ENCODE data around the gene AVEN. TPM values are rescaled to one million over a fixed set of nuclear protein-coding genes. Genes with fewer than 3 reads are reported as not detected.

Gene AVEN
- total RNA-seq, 1 donor from 2014 or later: 27.3 TPM

DNA sequence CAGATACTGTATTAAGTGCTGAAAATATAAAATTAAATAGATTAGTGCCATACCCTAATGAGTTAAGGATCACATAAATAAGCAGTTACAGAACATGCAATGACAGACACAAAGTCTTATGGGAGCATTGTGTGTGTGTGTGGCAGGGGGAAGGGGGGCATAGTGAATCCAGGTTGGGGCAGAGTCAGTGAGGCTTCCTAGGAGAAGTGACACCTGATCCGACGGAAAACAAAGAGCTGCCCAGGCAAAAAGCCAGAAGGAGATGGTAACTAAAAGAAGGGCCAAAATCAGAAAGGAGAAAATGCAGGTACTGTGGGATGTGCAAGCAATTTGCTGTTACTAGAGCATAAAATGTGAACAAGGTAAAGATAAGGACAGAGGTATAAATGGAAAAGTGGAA lies 150.8 kb downstream of the AVEN start:
- Mint-ChIP-seq H3K36me3 (ENCODE audit: low read depth) (no peaks in the 10 kb centered on the region), H3K9me3 (ENCODE audit: low read depth) (peaks cover 4% of the 10 kb centered on the region), H3K4me3 (ENCODE audit: unreplicated experiment) (no peak overlapping the region), H3K27ac (ENCODE audit: unreplicated experiment) (no peak overlapping the region), H3K27me3 (ENCODE audit: low read depth) (no peaks in the 10 kb centered on the region), H3K4me1 (ENCODE audit: low read depth) (no peaks in the 10 kb centered on the region)
- no peak for DNase-seq (ENCODE audit: low spot score)
- TF ChIP-seq, protein P1, sequence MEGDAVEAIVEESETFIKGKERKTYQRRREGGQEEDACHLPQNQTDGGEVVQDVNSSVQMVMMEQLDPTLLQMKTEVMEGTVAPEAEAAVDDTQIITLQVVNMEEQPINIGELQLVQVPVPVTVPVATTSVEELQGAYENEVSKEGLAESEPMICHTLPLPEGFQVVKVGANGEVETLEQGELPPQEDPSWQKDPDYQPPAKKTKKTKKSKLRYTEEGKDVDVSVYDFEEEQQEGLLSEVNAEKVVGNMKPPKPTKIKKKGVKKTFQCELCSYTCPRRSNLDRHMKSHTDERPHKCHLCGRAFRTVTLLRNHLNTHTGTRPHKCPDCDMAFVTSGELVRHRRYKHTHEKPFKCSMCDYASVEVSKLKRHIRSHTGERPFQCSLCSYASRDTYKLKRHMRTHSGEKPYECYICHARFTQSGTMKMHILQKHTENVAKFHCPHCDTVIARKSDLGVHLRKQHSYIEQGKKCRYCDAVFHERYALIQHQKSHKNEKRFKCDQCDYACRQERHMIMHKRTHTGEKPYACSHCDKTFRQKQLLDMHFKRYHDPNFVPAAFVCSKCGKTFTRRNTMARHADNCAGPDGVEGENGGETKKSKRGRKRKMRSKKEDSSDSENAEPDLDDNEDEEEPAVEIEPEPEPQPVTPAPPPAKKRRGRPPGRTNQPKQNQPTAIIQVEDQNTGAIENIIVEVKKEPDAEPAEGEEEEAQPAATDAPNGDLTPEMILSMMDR (IDR thresholded peaks at IDR 0.05): no peak

DNA sequence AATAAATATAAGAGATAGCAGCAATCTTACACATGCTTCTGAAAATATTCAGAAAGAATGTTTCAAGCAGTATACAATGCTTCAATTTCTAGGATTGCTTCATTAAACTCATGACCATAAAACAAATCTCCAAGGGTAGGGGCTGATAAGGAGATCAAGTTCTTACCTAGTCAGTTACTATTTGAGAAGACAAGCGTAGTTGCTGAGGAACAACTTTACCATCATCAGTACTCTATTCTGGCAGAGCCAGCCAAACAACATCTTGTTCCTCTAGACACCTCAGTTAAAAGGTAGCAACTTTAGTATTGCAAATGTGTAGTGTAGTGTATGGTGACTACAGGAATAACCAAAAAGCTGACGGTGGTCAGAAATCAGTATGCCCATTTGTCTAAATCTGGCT lies 156.1 kb downstream of the AVEN start:
- Mint-ChIP-seq H3K27me3 (ENCODE audit: low read depth) (no peaks in the 10 kb centered on the region), H3K36me3 (ENCODE audit: low read depth) (no peaks in the 10 kb centered on the region), H3K9me3 (ENCODE audit: low read depth) (peaks cover 4% of the 10 kb centered on the region), H3K27ac (ENCODE audit: unreplicated experiment) (no peak overlapping the region), H3K4me1 (ENCODE audit: low read depth) (no peaks in the 10 kb centered on the region), H3K4me3 (ENCODE audit: unreplicated experiment) (no peak overlapping the region)
- no peak for DNase-seq (ENCODE audit: low spot score)
- TF ChIP-seq, protein P1 (IDR thresholded peaks at IDR 0.05): no peak

DNA sequence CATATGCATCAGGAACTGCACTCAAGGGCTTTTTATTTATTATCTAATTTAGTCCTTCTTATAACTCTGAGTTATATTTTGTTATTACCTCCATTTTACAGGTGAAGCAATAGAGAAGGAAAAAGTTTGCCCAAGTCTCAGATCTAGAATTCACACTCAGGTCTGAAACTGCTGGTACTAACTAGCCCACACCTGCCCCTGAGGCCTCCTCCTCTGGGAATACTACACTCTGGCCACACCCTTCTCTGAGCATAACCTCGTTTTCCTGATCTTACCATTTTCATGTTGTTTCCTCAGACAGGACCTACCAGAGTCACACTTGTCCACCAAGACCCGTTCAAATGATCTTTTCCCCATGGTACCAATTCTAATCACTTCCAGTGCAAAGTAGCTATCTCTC lies 164.8 kb downstream of the AVEN start:
- Mint-ChIP-seq H3K9me3 (ENCODE audit: low read depth) (no peaks in the 10 kb centered on the region), H3K4me3 (ENCODE audit: unreplicated experiment) (no peak overlapping the region), H3K36me3 (ENCODE audit: low read depth) (peaks cover 4% of the 10 kb centered on the region), H3K4me1 (ENCODE audit: low read depth) (peaks cover 3% of the 10 kb centered on the region), H3K27me3 (ENCODE audit: low read depth) (no peaks in the 10 kb centered on the region), H3K27ac (ENCODE audit: unreplicated experiment) (no peak overlapping the region)
- TF ChIP-seq, protein P1 (IDR thresholded peaks at IDR 0.05): no peak
- no peak for DNase-seq (ENCODE audit: low spot score)

DNA sequence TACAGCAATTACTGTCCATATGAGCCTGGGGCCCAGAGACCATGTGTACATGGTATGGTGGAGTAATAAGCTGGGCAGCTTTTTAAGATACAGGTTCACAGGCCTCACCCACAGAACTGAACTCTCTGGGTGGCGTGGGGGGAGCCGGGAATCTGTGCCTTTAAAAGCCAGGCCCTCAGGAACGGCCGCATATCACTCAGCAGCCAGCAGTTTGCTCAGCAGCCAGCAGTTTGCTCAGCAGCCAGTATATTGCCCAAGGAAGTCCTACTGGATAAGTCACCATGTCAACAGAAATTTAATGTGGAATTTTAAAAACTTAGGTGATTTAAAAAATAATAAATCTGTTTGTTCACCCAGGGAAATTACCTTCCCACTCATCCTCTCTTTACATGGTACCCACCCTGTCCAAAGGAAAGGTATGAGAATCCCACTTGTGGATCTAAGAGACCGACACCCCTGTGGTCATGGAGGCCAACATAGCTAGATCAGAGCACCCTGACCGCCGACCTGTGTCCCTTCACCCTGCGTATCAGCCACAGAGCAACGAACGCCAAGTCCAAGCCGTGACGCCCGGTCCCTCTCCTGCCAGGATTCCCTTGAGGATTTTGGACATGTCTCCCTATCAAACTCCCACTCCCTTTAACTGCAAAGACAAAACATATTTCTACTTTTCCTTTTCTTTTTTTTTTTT lies 166.4 kb downstream of the AVEN start:
- no peak for DNase-seq (ENCODE audit: low spot score)

DNA sequence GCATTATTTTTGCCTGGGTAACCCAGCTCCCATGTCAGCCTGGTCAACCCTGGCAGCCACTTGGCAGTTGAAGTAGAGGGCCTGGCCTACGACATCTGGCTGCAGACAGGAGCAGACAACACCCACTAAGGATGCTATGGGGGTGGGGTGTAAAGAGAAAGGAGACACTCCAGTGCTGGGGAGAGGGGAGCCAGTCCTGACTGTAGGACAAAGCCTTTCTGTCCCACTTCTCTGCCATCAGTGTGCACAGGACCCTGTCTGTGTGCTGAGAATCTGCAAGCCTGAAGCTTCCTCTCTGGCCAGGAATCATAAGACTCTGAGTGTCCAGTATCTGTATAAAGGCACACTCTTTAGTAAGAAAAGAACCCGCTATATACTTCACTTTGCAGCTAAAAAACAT lies 167.0 kb downstream of the AVEN start:
- Mint-ChIP-seq H3K27ac (ENCODE audit: unreplicated experiment) (no peak overlapping the region), H3K27me3 (ENCODE audit: low read depth) (no peaks in the 10 kb centered on the region), H3K36me3 (ENCODE audit: low read depth) (peaks cover 5% of the 10 kb centered on the region), H3K9me3 (ENCODE audit: low read depth) (no peaks in the 10 kb centered on the region), H3K4me1 (ENCODE audit: low read depth) (peaks cover 3% of the 10 kb centered on the region), H3K4me3 (ENCODE audit: unreplicated experiment) (no peak overlapping the region)
- DNase-seq (ENCODE audit: low spot score): no peak
- TF ChIP-seq, protein P1 (IDR thresholded peaks at IDR 0.05): no peak

More for the DNA sequence above, 166.4 kb downstream of the AVEN start:
- TF ChIP-seq, protein P1 (IDR thresholded peaks at IDR 0.05): no peak
- Mint-ChIP-seq H3K36me3 (ENCODE audit: low read depth) (peaks cover 4% of the 10 kb centered on the region), H3K27ac (ENCODE audit: unreplicated experiment) (no peak overlapping the region), H3K4me3 (ENCODE audit: unreplicated experiment) (no peak overlapping the region), H3K4me1 (ENCODE audit: low read depth) (peaks cover 3% of the 10 kb centered on the region), H3K9me3 (ENCODE audit: low read depth) (no peaks in the 10 kb centered on the region), H3K27me3 (ENCODE audit: low read depth) (no peaks in the 10 kb centered on the region)
